ENCODE results near the gene FBN2.

The FBN2 gene

GRCh38 chr5:128220841-128221240, 317.2 kb downstream of the FBN2 start:
- TF ChIP-seq CTCF (IDR thresholded peaks at IDR 0.05; ENCODE audit: insufficient read depth, low read depth, low read length, missing control alignments) = no peak
- DNase-seq (ENCODE audit: low read depth) = no peak
- H3K4me3 ChIP-seq (ENCODE audit: low read depth, low read length) = no peak overlapping the region

- no peak for DNase-seq (ENCODE audit: low read depth)
- H3K4me3 ChIP-seq (ENCODE audit: low read depth, low read length) = no peak overlapping the region
- no peak for TF ChIP-seq CTCF (IDR thresholded peaks at IDR 0.05; ENCODE audit: insufficient read depth, low read depth, low read length, missing control alignments)
Measured at GRCh38 chr5:128216860-128217531, 321.0 kb downstream of the FBN2 start.

GRCh38 chr5:128216285-128216684, 321.8 kb downstream of the FBN2 start:
- TF ChIP-seq CTCF (IDR thresholded peaks at IDR 0.05; ENCODE audit: insufficient read depth, low read depth, low read length, missing control alignments) = no peak
- DNase-seq (ENCODE audit: low read depth) = no peak
- H3K4me3 ChIP-seq (ENCODE audit: low read depth, low read length) = no peak overlapping the region

- DNase-seq (ENCODE audit: low read depth) = no peak
- no peak for TF ChIP-seq CTCF (IDR thresholded peaks at IDR 0.05; ENCODE audit: insufficient read depth, low read depth, low read length, missing control alignments)
- H3K4me3 ChIP-seq (ENCODE audit: low read depth, low read length) = no peak overlapping the region
Measured at GRCh38 chr5:128213833-128214232, 324.2 kb downstream of the FBN2 start.

GRCh38 chr5:128213340-128213739, 324.7 kb downstream of the FBN2 start:
- H3K4me3 ChIP-seq (ENCODE audit: low read depth, low read length) = no peak overlapping the region
- peak; percentile 78 for DNase-seq (ENCODE audit: low read depth)
- TF ChIP-seq CTCF (IDR thresholded peaks at IDR 0.05; ENCODE audit: insufficient read depth, low read depth, low read length, missing control alignments) = peak; percentile 67

GRCh38 chr5:128212191-128212806, 325.7 kb downstream of the FBN2 start:
- TF ChIP-seq CTCF (IDR thresholded peaks at IDR 0.05; ENCODE audit: insufficient read depth, low read depth, low read length, missing control alignments) = no peak
- no peak for DNase-seq (ENCODE audit: low read depth)

GRCh38 chr5:128208436-128208835, 329.6 kb downstream of the FBN2 start:
- TF ChIP-seq CTCF (IDR thresholded peaks at IDR 0.05; ENCODE audit: insufficient read depth, low read depth, low read length, missing control alignments) = no peak
- no peak overlapping the region for H3K4me3 ChIP-seq (ENCODE audit: low read depth, low read length)
- DNase-seq (ENCODE audit: low read depth) = no peak

More at GRCh38 chr5:128212191-128212806, 325.7 kb downstream of the FBN2 start:
- no peak overlapping the region for H3K4me3 ChIP-seq (ENCODE audit: low read depth, low read length)

All from GM12865 (cell line).